Astrocyte (in vitro differentiated cells and primary cell): ENCODE results near the gene SMIM36.

Source experiments
- CTCF ChIP-seq: IDR thresholded peaks from 2 replicates; pipeline ENCODE4 v1.5.1; 2011; ENCODE audit warnings: low read depth, mild to moderate bottlenecking, inconsistent platforms, low read length, moderate library complexity; ENCODE audit not compliant: insufficient read depth
- EZH2 ChIP-seq: IDR thresholded peaks from 2 replicates; pipeline ENCODE4 v1.6.1; 2012; ENCODE audit warnings: mild to moderate bottlenecking, low read length, inconsistent platforms; ENCODE audit not compliant: insufficient read depth

- TF ChIP-seq EZH2: no peak
- no peak for TF ChIP-seq CTCF
Observed at GRCh38 chr17:55452139-55452790, 59.0 kb downstream of the SMIM36 start.
